Neural crest cell (in vitro differentiated cells): ENCODE data around the gene LPAR2. TPM values are rescaled to one million over a fixed set of nuclear protein-coding genes. Genes with fewer than 3 reads are reported as not detected.

Source experiments
- DNase-seq: peaks from one replicate; pipeline ENCODE4 v3.0.0; 2021; ENCODE audit warnings: low read depth, mixed read lengths, low spot score
- H3K27ac Mint-ChIP-seq: one replicate; pipeline ENCODE4 v1.8.0; 2021; ENCODE audit warnings: mild to moderate bottlenecking, mixed read lengths; ENCODE audit not compliant: unreplicated experiment
- H3K27me3 Mint-ChIP-seq: 2 replicates; pipeline ENCODE4 v1.8.0; 2021; ENCODE audit warnings: low read depth, mild to moderate bottlenecking, mixed read lengths
- H3K36me3 Mint-ChIP-seq: 2 replicates; pipeline ENCODE4 v1.8.0; 2021; ENCODE audit warnings: low read depth, mild to moderate bottlenecking, mixed read lengths
- H3K4me1 Mint-ChIP-seq: 2 replicates; pipeline ENCODE4 v1.8.0; 2021; ENCODE audit warnings: mixed read lengths
- H3K4me3 Mint-ChIP-seq: one replicate; pipeline ENCODE4 v1.8.0; 2021; ENCODE audit warnings: mild to moderate bottlenecking, mixed read lengths
- H3K9me3 Mint-ChIP-seq: 2 replicates; pipeline ENCODE4 v1.8.0; 2021; ENCODE audit warnings: mixed read lengths
- total RNA-seq: library from RNA; stranded (reverse); gene quantifications from 2 replicates; pipeline ENCODE4 v1.2.1, GENCODE V29; 2021
- TF ChIP-seq, protein P1 (sequence below): fragments of 200-600 bp; sonication (generic); conservative IDR thresholded peaks from 2 replicates; pipeline ENCODE4 v1.5.0; 2021; ENCODE audit warnings: antibody characterized with exemption, mild to moderate bottlenecking

Gene LPAR2
- total RNA-seq, 1 donor from 2014 or later = 115 TPM

- peaks cover 4% of the 10 kb centered on the region for H3K36me3 Mint-ChIP-seq
- H3K27ac Mint-ChIP-seq = peak overlapping the region; percentile 88
- TF ChIP-seq, protein P1, sequence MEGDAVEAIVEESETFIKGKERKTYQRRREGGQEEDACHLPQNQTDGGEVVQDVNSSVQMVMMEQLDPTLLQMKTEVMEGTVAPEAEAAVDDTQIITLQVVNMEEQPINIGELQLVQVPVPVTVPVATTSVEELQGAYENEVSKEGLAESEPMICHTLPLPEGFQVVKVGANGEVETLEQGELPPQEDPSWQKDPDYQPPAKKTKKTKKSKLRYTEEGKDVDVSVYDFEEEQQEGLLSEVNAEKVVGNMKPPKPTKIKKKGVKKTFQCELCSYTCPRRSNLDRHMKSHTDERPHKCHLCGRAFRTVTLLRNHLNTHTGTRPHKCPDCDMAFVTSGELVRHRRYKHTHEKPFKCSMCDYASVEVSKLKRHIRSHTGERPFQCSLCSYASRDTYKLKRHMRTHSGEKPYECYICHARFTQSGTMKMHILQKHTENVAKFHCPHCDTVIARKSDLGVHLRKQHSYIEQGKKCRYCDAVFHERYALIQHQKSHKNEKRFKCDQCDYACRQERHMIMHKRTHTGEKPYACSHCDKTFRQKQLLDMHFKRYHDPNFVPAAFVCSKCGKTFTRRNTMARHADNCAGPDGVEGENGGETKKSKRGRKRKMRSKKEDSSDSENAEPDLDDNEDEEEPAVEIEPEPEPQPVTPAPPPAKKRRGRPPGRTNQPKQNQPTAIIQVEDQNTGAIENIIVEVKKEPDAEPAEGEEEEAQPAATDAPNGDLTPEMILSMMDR = no peak
- H3K9me3 Mint-ChIP-seq = no peaks in the 10 kb centered on the region
- H3K27me3 Mint-ChIP-seq = no peaks in the 10 kb centered on the region
- DNase-seq = no peak
- H3K4me3 Mint-ChIP-seq = peak overlapping the region; percentile 94
- H3K4me1 Mint-ChIP-seq = peaks cover 22% of the 10 kb centered on the region
Measured at GRCh38 chr19:19626516-19627472, 1.2 kb downstream of the LPAR2 start.

GRCh38 chr19:19624032-19624570 lies 3.9 kb downstream of the LPAR2 start:
- TF ChIP-seq, protein P1 = no peak
- no peaks in the 10 kb centered on the region for H3K9me3 Mint-ChIP-seq
- H3K36me3 Mint-ChIP-seq = peaks cover 4% of the 10 kb centered on the region

DNA sequence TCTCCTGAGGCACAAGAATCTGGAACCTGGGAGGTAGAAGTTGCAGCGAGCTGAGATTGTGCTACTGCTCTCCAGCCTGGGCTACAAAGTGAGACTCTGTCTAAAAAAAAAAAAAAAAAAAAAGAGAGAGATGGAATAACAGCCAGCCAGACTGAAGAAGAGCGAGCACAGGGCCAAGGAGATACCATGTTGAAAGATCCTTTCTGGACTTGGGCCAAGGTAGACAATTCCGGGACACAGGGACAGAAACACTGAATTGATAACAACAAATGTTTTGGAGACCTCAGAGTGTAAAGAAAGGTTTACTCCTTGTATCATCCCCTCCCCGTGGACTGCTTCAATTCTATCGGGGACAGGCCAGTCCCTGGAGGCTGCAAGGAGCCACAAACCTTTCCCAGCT lies 4.6 kb downstream of the LPAR2 start:
- H3K4me3 Mint-ChIP-seq = no peak overlapping the region
- TF ChIP-seq, protein P1 = no peak
- no peak for DNase-seq
- H3K27ac Mint-ChIP-seq = peak overlapping the region; percentile 43
- peaks cover 4% of the 10 kb centered on the region for H3K36me3 Mint-ChIP-seq
- H3K4me1 Mint-ChIP-seq = peaks cover 33% of the 10 kb centered on the region
- no peaks in the 10 kb centered on the region for H3K9me3 Mint-ChIP-seq
- peaks cover 4% of the 10 kb centered on the region for H3K27me3 Mint-ChIP-seq

More at GRCh38 chr19:19624032-19624570, 3.9 kb downstream of the LPAR2 start:
- DNase-seq = no peak
- no peak overlapping the region for H3K4me3 Mint-ChIP-seq
- no peaks in the 10 kb centered on the region for H3K27me3 Mint-ChIP-seq
- H3K4me1 Mint-ChIP-seq = peaks cover 31% of the 10 kb centered on the region
- H3K27ac Mint-ChIP-seq = no peak overlapping the region

GRCh38 chr19:19619849-19620210 lies 8.2 kb downstream of the LPAR2 start:
- Mint-ChIP-seq H3K36me3 (no peaks in the 10 kb centered on the region), H3K27me3 (peaks cover 6% of the 10 kb centered on the region), H3K4me1 (peaks cover 24% of the 10 kb centered on the region), H3K27ac (no peak overlapping the region), H3K4me3 (peak overlapping the region; percentile 43), H3K9me3 (no peaks in the 10 kb centered on the region)
- DNase-seq = no peak
- TF ChIP-seq, protein P1 = no peak

DNA sequence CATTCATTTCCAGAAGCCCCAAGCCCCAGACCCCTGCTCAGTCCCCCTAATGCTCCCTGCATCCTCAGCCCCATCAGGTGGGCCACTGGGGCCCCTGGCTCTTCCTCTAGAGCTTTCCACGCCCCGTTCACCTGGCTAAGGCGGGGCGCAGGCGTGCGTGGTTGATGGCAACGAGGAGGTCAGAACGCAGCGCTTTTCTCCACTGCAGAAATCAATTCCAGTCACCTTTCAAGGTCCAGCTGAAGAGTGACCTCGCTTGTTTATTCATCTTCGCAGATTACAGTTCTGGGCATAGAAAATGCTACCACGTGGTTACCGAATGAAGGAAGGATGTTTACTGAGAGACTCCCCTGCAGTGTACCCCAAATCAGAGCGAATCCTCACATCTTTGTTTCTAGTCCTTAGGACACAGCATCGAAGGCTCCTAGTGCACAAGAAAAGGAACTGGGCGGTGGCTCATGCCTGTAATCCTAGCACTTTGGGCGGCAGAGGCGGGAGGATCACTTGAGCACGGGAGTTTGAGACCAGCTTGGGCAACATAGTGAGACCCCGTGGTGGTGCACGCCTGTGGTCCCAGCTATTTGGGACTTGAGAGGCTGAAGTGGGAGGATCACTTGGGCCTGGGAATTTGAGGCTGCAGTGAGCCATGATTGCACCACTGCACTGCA lies 8.7 kb downstream of the LPAR2 start:
- Mint-ChIP-seq H3K27me3 (peaks cover 6% of the 10 kb centered on the region), H3K4me3 (peak overlapping the region; percentile 90), H3K4me1 (peaks cover 24% of the 10 kb centered on the region), H3K9me3 (no peaks in the 10 kb centered on the region), H3K27ac (no peak overlapping the region), H3K36me3 (no peaks in the 10 kb centered on the region)
- TF ChIP-seq, protein P1 = no peak
- DNase-seq = no peak
